HepG2 (cell line): ENCODE data around the gene CNOT1. TPM values are rescaled to one million over a fixed set of nuclear protein-coding genes. Genes with fewer than 3 reads are reported as not detected.

Experiments used
- ATAC-seq: fragments of 200-7000 bp; cut with Tn5 transposase; 3 replicates; pipeline ENCODE4 v1.9.1; 2020; ENCODE audit warnings: mild to moderate bottlenecking, moderate library complexity
- BruUV-seq: library from RNA; stranded (reverse); fragments of 400-500 nt; replicated peaks from 2 replicates; lab custom pipeline; 2021; lab: Mats Ljungman, UMichigan
- CTCF ChIA-PET: fragments of 300-600 bp; formaldehyde crosslinking; extraction: SDS; loops from one replicate; lab custom pipeline; 2021; ENCODE audit warnings: low total read pairs, inconsistent platforms, low intra/inter-chr PET ratio; lab: Yijun Ruan, JAX
- POLR2A ChIA-PET: fragments of 350-600 bp; sonication (Branson Sonifier 250); formaldehyde crosslinking; loops from one replicate; lab custom pipeline; 2020; ENCODE audit warnings: antibody characterized with exemption, inconsistent platforms; lab: Yijun Ruan, JAX
- DNase-seq: peaks from one replicate; pipeline ENCODE4 v3.0.0-alpha.2; 2015; ENCODE audit warnings: low spot score
- FAIRE-seq: peaks from 3 replicates; lab custom pipeline; 2011; peaks lifted over from hg19 to GRCh38; lab: Jason Lieb, UNC
- H2AFZ ChIP-seq: one replicate; pipeline ENCODE4 v1.6.1; 2011; ENCODE audit warnings: low read length, inconsistent platforms
- H3K27ac ChIP-seq: fragments of 300-600 bp; 3 replicates; pipeline ENCODE4 v1.8.0; 2011; ENCODE audit warnings: mixed run types, mild to moderate bottlenecking, mixed read lengths, low read length, inconsistent platforms; ENCODE audit not compliant: insufficient read depth; ENCODE audit errors: extremely low read length
- H3K27me3 ChIP-seq, 2 experiments: fragments of 200-600 bp in 1 of 2; 2 replicates in 1 of 2; 3 replicates in 1 of 2; pipeline versions ENCODE4 v1.6.0 to v1.8.0; 2011; ENCODE audit warnings: low read length in 2 of 2, mild to moderate bottlenecking in 2 of 2, moderate library complexity in 2 of 2, inconsistent platforms in 1 of 2; ENCODE audit not compliant: insufficient read depth in 2 of 2, control insufficient read depth in 1 of 2
- H3K36me3 ChIP-seq, 2 experiments: fragments of 200-600 bp in 1 of 2; replicated peaks in 1 of 2; 2 replicates in 1 of 2; 3 replicates in 1 of 2; pipeline versions ENCODE4 v1.5.1 to v1.8.0; 2011; ENCODE audit warnings: low read length in 2 of 2, inconsistent platforms in 1 of 2; ENCODE audit not compliant: insufficient read depth in 2 of 2, control insufficient read depth in 1 of 2
- H3K4me1 ChIP-seq: 2 replicates; pipeline ENCODE4 v1.5.1; 2012; ENCODE audit warnings: low read length, inconsistent platforms; ENCODE audit not compliant: insufficient read depth
- H3K4me2 ChIP-seq: 2 replicates; pipeline ENCODE4 v1.6.0; 2011; ENCODE audit warnings: low read depth, low read length, inconsistent platforms
- H3K4me3 ChIP-seq, 3 experiments: fragments of 200-600 bp in 1 of 3; sonication (generic), shearing (Covaris generic) in 1 of 3; replicated peaks in 1 of 3; 2 replicates each; pipeline ENCODE4 v1.5.1; 2011 to 2016; ENCODE audit warnings: low read length in 3 of 3, inconsistent platforms in 2 of 3, low read depth in 2 of 3, mild to moderate bottlenecking in 2 of 3, control low read depth in 1 of 3, mixed read lengths in 1 of 3; ENCODE audit not compliant: insufficient read depth in 1 of 3
- H3K79me2 ChIP-seq: one replicate; pipeline ENCODE4 v1.6.1; 2011; ENCODE audit warnings: low read length, inconsistent platforms; ENCODE audit not compliant: insufficient read depth
- H3K9ac ChIP-seq: 2 replicates; pipeline ENCODE4 v1.6.0; 2011; ENCODE audit warnings: mild to moderate bottlenecking, low read depth, low read length, inconsistent platforms; ENCODE audit not compliant: insufficient read depth
- H3K9me3 ChIP-seq: 2 replicates; pipeline ENCODE4 v1.5.1; 2012; ENCODE audit warnings: mild to moderate bottlenecking, low read length
- H4K20me1 ChIP-seq: 2 replicates; pipeline ENCODE4 v1.6.0; 2011; ENCODE audit warnings: inconsistent platforms, mild to moderate bottlenecking, low read length, moderate library complexity; ENCODE audit not compliant: insufficient read depth
- AGO2 ChIP-seq: fragments of 200-400 bp; formaldehyde crosslinking; optimal IDR thresholded peaks from 2 replicates; pipeline ENCODE3; 2017; ENCODE audit warnings: mild to moderate bottlenecking, low read depth, low read length, moderate library complexity
- CBX2 ChIP-seq, 2 experiments: fragments of 200-600 bp in 1 of 2; sonication (generic); formaldehyde crosslinking in 1 of 2; IDR thresholded peaks; 2 replicates each; pipeline versions ENCODE4 v1.7.0 to v1.8.1; 2018 to 2022; ENCODE audit warnings: low read depth in 2 of 2, low read length in 1 of 2, mild to moderate bottlenecking in 1 of 2, missing genetic modification reagents in 1 of 2
- KDM2A ChIP-seq: sonication (generic); formaldehyde crosslinking; IDR thresholded peaks from 2 replicates; pipeline ENCODE4 v1.4.0; 2020; ENCODE audit warnings: low read depth, missing genetic modification reagents, borderline replicate concordance
- MNT ChIP-seq: fragments of 450-650 bp; IDR thresholded peaks from 2 replicates; pipeline ENCODE4 v1.6.1; 2016
- ZBTB38 ChIP-seq: sonication (generic); formaldehyde crosslinking; IDR thresholded peaks from 2 replicates; pipeline ENCODE4 v1.5.1; 2020; ENCODE audit warnings: mild to moderate bottlenecking, missing genetic modification reagents
- ZNF83 ChIP-seq: sonication (generic); formaldehyde crosslinking; IDR thresholded peaks from 2 replicates; pipeline ENCODE4 v1.4.0; 2020; ENCODE audit warnings: missing genetic modification reagents, mild to moderate bottlenecking, borderline replicate concordance
- WGBS: methylation state at CpG from one replicate; pipeline ENCODE4 v1.1.6; 2017; ENCODE audit warnings: low lambda C conversion rate; 5-methylcytosine and 5-hydroxymethylcytosine counted together
- in situ Hi-C: cut with HindIII; loops from 2 replicates; pipeline ENCODE4 v1.10.0; 2017; ENCODE audit warnings: low pct_unique_long_range_greater_than_20kb; ENCODE audit not compliant: extremely low pct_ligation_motif_present
- intact Hi-C: fragments of 100-400 bp; cut with micrococcal nuclease; formaldehyde crosslinking; loops from one replicate; pipeline ENCODE4 v1.10.0; 2022; ENCODE audit not compliant: unreplicated experiment
- polyA plus RNA-seq, 8 experiments: library from polyadenylated mRNA; depleted of rRNA in 3 of 8; stranded (reverse) in 7 of 8; unstranded in 1 of 8; fragments of >200 nt; fragmentation: Illumina TruSeq in 4 of 8; extraction: Trizol in 4 of 8; gene quantifications; 2 replicates each; pipeline versions ENCODE4 v1.2.1 to v1.2.3, GENCODE V29; 2011 to 2016; ENCODE audit warnings: low read depth in 4 of 8, missing spikeins in 1 of 8, mixed read lengths in 1 of 8; ENCODE audit not compliant: insufficient read depth in 1 of 8
- total RNA-seq, 5 experiments: library from RNA; depleted of rRNA; stranded (reverse); fragments of >200 nt; fragmentation: Illumina TruSeq; extraction: Trizol; gene quantifications; 2 replicates each; pipeline ENCODE4 v1.2.3, GENCODE V29; 2016; ENCODE audit warnings: low read depth in 1 of 5

Gene CNOT1
- total and polyA plus RNA-seq, 2 of the 13 experiments (the other 11 are each of a cell fraction or from before 2014, with no cell fraction given) = 188 to 232 TPM

DNA sequence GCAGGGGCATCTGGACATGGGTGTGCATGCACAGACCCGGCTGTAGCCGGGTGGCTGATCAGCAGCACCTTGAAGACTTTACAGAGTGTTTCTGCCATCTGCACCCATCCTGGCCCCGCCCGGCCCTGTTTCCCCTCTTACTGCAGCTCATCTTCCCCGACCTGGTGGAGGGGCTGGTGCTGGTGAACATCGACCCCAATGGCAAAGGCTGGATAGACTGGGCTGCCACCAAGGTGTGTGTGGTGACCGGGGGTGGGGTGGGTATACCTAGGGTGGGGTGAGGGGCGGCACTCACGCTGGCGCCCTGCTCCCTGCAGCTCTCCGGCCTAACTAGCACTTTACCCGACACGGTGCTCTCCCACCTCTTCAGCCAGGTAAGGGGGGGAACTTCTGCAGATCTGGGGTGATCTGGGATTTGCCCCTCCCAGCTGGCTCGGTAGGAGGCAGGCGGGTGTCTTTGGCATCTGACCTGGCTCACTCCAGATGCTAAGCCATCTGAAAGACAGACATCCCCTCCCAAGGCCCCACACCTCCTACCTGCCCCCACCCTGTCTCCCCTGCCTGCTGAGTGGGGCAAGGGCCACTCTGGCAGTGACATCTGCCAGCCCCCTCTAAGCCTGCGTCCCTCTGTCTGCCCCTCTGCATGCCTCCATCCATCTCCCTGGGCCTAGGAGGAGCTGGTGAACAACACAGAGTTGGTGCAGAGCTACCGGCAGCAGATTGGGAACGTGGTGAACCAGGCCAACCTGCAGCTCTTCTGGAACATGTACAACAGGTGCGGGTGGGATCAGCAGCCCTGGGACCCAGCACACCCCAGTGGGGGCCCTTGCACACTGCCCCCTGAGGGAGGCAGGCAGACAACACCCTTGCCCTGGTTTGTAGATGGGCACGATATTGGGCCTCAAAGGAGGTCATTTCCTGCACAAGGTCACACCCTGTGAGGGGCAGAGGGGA, 123.1 kb downstream of the CNOT1 start:
- Histone ChIP-seq H3K9me3 (no peaks in the 10 kb centered on the region), H2AFZ (no peak overlapping the region), H3K27me3 (peaks cover 0 to 8% of the 10 kb centered on the region in 2 experiments; a peak in 2 of 5 replicates), H3K27ac (no peak overlapping the region), H4K20me1 (no peaks in the 10 kb centered on the region), H3K4me1 (peaks cover 25% of the 10 kb centered on the region), H3K4me3 (no peak overlapping the region), H3K36me3 (no peaks in the 10 kb centered on the region), H3K4me2 (no peak overlapping the region), H3K9ac (no peak overlapping the region), H3K79me2 (no peaks in the 10 kb centered on the region)
- intact Hi-C loops = no loop called here
- FAIRE-seq = no peak
- peak; percentile 6; the same call in 2 of the 3 replicates for ATAC-seq
- ChIA-PET CTCF (no interaction called here), POLR2A (no interaction called here)
- TF ChIP-seq KDM2A (CRISPR knock-in tag) = 0 out of 2 replicates have a peak, but pooled peaks have one; percentile 24
- no peak for TF ChIP-seq CBX2 (IDR thresholded peaks at IDR 0.05; ENCODE audit: low read depth, low read length)
- TF ChIP-seq CBX2 (CRISPR knock-in tag; IDR thresholded peaks at IDR 0.05; ENCODE audit: low read depth) = no peak
- 57% methylated on average over 15 of the region's 20 CpGs for WGBS
- no TSS peak for BruUV-seq
- in situ Hi-C loops = loop anchor here (10.0 kb wide), 1 partner anchor 228 kb away; the partner anchor contains the start of gene GOT2
- no peak for DNase-seq

- ATAC-seq (no peak), DNase-seq (no peak), FAIRE-seq (no peak)
- ChIA-PET POLR2A (no interaction called here), CTCF (no interaction called here)
- Histone ChIP-seq H2AFZ (no peak overlapping the region), H3K36me3 (no peaks in the 10 kb centered on the region), H3K27me3 (peaks cover 0 to 8% of the 10 kb centered on the region in 2 experiments; a peak in 2 of 5 replicates), H3K4me1 (peaks cover 44% of the 10 kb centered on the region), H3K4me2 (no peak overlapping the region), H3K4me3 (no peak overlapping the region), H4K20me1 (no peaks in the 10 kb centered on the region), H3K79me2 (no peaks in the 10 kb centered on the region), H3K27ac (no peak overlapping the region), H3K9me3 (no peaks in the 10 kb centered on the region), H3K9ac (no peak overlapping the region)
- BruUV-seq = no TSS peak
- intact Hi-C loops (no loop called here), in situ Hi-C loops (loop anchor here (10.0 kb wide), 1 partner anchor 231 kb away; the partner anchor contains the start of gene GOT2)
- TF ChIP-seq AGO2 = peak; percentile 22
- TF ChIP-seq ZNF83 (CRISPR knock-in tag) = 0 out of 2 replicates have a peak, but pooled peaks have one; percentile 37
- TF ChIP-seq MNT = peak; percentile 35
- no peak for TF ChIP-seq ZBTB38
- 81% methylated on average over 13 of the region's 21 CpGs for WGBS
Measured at GRCh38 chr16:58503863-58504688, 125.5 kb downstream of the CNOT1 start.
